Progenitor cell of endocrine pancreas (in vitro differentiated cells): Measurements from ENCODE around the gene SLC31A2. TPM values are rescaled to one million over a fixed set of nuclear protein-coding genes. Genes with fewer than 3 reads are reported as not detected.

ENCODE experiments used
- DNase-seq: peaks from one replicate; pipeline ENCODE4 v3.0.0; 2021; ENCODE audit warnings: low spot score; ENCODE audit not compliant: unreplicated experiment
- H3K27ac Mint-ChIP-seq: 2 replicates; pipeline ENCODE4 v1.8.0; 2021; ENCODE audit warnings: mild to moderate bottlenecking, moderate library complexity, mixed read lengths
- H3K27me3 Mint-ChIP-seq: 2 replicates; pipeline ENCODE4 v1.8.0; 2021; ENCODE audit warnings: mixed read lengths
- H3K36me3 Mint-ChIP-seq: 2 replicates; pipeline ENCODE4 v1.8.0; 2022; ENCODE audit warnings: mixed read lengths; ENCODE audit not compliant: insufficient read depth
- H3K4me1 Mint-ChIP-seq: 2 replicates; pipeline ENCODE4 v1.8.0; 2021; ENCODE audit warnings: low read depth, mixed read lengths
- H3K4me3 Mint-ChIP-seq: 2 replicates; pipeline ENCODE4 v1.8.0; 2021; ENCODE audit warnings: low read depth, mild to moderate bottlenecking, moderate library complexity, mixed read lengths
- H3K9me3 Mint-ChIP-seq: 2 replicates; pipeline ENCODE4 v1.8.0; 2021; ENCODE audit warnings: low read depth, mixed read lengths
- CTCF ChIP-seq: fragments of 200-600 bp; sonication (generic); IDR thresholded peaks from one replicate; pipeline ENCODE4 v1.5.0; 2021; ENCODE audit warnings: antibody characterized with exemption, mild to moderate bottlenecking; ENCODE audit not compliant: unreplicated experiment
- total RNA-seq: library from RNA; stranded (reverse); gene quantifications from 2 replicates; pipeline ENCODE4 v1.2.1, GENCODE V29; 2021

SLC31A2 gene
- total RNA-seq, 1 donor from 2014 or later: 3.3 TPM

- no peaks in the 10 kb centered on the region for H3K4me1 Mint-ChIP-seq
- no peak for DNase-seq
- H3K27me3 Mint-ChIP-seq: no peaks in the 10 kb centered on the region
- H3K27ac Mint-ChIP-seq: no peak overlapping the region
- peaks cover 7% of the 10 kb centered on the region for H3K9me3 Mint-ChIP-seq
- no peak overlapping the region for H3K4me3 Mint-ChIP-seq
- no peak for TF ChIP-seq CTCF
- peaks cover 44% of the 10 kb centered on the region for H3K36me3 Mint-ChIP-seq
Observed at GRCh38 chr9:113173341-113173740, 22.5 kb downstream of the SLC31A2 start.

GRCh38 chr9:113176803-113177202 lies 26.0 kb downstream of the SLC31A2 start:
- no peak overlapping the region for H3K27ac Mint-ChIP-seq
- no peaks in the 10 kb centered on the region for H3K27me3 Mint-ChIP-seq
- H3K9me3 Mint-ChIP-seq: peaks cover 7% of the 10 kb centered on the region
- H3K36me3 Mint-ChIP-seq: peaks cover 41% of the 10 kb centered on the region
- H3K4me3 Mint-ChIP-seq: no peak overlapping the region
- no peak for DNase-seq
- no peaks in the 10 kb centered on the region for H3K4me1 Mint-ChIP-seq
- no peak for TF ChIP-seq CTCF

DNA sequence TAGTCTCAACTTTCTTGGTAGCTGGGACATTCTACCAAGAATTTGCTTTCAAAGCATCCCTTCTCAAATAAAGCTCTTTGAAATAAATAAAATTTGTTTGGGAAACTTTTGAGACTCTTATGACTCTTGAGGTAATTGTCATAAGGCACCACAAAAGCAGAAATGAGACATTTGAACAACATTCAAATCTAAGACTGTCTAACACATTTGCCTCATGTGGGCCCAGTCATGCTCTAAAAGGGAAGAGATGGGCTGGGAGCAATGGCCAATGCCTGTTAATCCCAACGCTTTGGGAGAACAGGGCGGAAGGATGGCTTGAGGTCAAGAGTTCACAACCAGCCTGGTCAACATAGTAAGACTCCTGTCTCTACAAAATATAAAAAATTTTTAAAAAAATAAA lies 26.4 kb downstream of the SLC31A2 start:
- Mint-ChIP-seq H3K4me1 (no peaks in the 10 kb centered on the region), H3K36me3 (peaks cover 40% of the 10 kb centered on the region), H3K27ac (no peak overlapping the region), H3K27me3 (no peaks in the 10 kb centered on the region), H3K4me3 (no peak overlapping the region), H3K9me3 (peaks cover 7% of the 10 kb centered on the region)
- TF ChIP-seq CTCF: no peak
- DNase-seq: no peak

- no peaks in the 10 kb centered on the region for H3K4me1 Mint-ChIP-seq
- H3K4me3 Mint-ChIP-seq: no peak overlapping the region
- no peak for TF ChIP-seq CTCF
- no peaks in the 10 kb centered on the region for H3K27me3 Mint-ChIP-seq
- no peak for DNase-seq
- no peaks in the 10 kb centered on the region for H3K9me3 Mint-ChIP-seq
- H3K36me3 Mint-ChIP-seq: peaks cover 34% of the 10 kb centered on the region
- H3K27ac Mint-ChIP-seq: no peak overlapping the region
Observed at GRCh38 chr9:113178087-113178486, 27.3 kb downstream of the SLC31A2 start.

GRCh38 chr9:113179839-113180238 lies 29.0 kb downstream of the SLC31A2 start:
- DNase-seq: no peak
- Mint-ChIP-seq H3K9me3 (no peaks in the 10 kb centered on the region), H3K4me3 (no peak overlapping the region), H3K27ac (no peak overlapping the region), H3K27me3 (no peaks in the 10 kb centered on the region), H3K36me3 (peaks cover 29% of the 10 kb centered on the region), H3K4me1 (no peaks in the 10 kb centered on the region)
- no peak for TF ChIP-seq CTCF
